Measurements from ENCODE around the gene SYF2. TPM values are rescaled to one million over a fixed set of nuclear protein-coding genes. Genes with fewer than 3 reads are reported as not detected.

The SYF2 gene
- total and polyA plus RNA-seq, 2 of the 13 experiments (the other 11 are each of a cell fraction or from before 2014, with no cell fraction given) = 17.8 to 34.1 TPM

DNA sequence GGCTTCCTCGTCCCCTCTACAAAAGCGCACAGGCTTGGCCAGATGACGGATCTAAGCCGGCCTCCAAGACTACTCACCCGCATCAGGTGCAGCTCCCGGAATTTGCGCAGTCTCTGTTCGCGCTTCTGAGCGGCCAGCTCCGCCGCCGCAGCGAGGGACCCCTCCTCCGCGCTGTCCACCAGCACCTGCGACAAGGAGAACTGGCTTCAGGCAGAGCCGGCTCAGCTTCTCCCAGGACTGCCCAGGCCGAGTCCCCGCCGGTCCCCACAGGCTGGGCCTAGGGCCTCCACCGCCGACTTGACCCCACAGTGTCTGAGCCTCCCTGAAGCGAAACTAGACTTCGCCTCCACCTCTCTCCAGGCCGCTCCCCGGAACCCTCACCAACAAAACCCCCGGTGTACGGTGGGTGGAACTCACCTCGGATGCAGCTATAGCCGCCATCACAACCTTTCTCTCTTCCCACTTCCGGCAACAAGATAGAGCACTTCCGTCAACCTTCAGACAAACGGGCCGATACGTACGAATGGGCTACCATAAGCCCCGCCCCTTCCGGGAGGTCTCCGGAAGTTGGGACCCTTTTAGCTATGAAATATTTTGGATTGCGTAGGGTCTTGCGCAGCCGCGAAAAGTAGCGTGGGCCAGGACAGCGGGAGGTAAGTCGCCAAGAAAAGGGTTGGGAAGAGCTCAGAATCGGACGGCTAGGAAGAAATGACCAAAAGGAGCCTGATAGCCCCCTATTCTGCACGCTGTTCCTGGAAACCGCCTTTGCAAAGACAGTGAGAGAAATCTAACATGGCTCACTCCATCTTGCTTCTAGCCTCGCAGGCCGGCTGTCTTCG lies at the start of gene SYF2 (continued):
- TF ChIP-seq, protein P1, sequence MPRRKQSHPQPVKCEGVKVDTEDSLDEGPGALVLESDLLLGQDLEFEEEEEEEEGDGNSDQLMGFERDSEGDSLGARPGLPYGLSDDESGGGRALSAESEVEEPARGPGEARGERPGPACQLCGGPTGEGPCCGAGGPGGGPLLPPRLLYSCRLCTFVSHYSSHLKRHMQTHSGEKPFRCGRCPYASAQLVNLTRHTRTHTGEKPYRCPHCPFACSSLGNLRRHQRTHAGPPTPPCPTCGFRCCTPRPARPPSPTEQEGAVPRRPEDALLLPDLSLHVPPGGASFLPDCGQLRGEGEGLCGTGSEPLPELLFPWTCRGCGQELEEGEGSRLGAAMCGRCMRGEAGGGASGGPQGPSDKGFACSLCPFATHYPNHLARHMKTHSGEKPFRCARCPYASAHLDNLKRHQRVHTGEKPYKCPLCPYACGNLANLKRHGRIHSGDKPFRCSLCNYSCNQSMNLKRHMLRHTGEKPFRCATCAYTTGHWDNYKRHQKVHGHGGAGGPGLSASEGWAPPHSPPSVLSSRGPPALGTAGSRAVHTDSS (CRISPR knock-in tag; conservative IDR thresholded peaks at IDR 0.05) = no peak
- TF ChIP-seq TRIM24 (CRISPR knock-in tag; IDR thresholded peaks at IDR 0.05) = no peak
- TF ChIP-seq MED13 (CRISPR knock-in tag; IDR thresholded peaks at IDR 0.05) = no peak
- no peak for TF ChIP-seq ZSCAN9 (CRISPR knock-in tag; IDR thresholded peaks at IDR 0.05; ENCODE audit: borderline replicate concordance)
- TF ChIP-seq IRF2 (CRISPR knock-in tag; IDR thresholded peaks at IDR 0.05) = peak; percentile 50
- TF ChIP-seq, protein P2, sequence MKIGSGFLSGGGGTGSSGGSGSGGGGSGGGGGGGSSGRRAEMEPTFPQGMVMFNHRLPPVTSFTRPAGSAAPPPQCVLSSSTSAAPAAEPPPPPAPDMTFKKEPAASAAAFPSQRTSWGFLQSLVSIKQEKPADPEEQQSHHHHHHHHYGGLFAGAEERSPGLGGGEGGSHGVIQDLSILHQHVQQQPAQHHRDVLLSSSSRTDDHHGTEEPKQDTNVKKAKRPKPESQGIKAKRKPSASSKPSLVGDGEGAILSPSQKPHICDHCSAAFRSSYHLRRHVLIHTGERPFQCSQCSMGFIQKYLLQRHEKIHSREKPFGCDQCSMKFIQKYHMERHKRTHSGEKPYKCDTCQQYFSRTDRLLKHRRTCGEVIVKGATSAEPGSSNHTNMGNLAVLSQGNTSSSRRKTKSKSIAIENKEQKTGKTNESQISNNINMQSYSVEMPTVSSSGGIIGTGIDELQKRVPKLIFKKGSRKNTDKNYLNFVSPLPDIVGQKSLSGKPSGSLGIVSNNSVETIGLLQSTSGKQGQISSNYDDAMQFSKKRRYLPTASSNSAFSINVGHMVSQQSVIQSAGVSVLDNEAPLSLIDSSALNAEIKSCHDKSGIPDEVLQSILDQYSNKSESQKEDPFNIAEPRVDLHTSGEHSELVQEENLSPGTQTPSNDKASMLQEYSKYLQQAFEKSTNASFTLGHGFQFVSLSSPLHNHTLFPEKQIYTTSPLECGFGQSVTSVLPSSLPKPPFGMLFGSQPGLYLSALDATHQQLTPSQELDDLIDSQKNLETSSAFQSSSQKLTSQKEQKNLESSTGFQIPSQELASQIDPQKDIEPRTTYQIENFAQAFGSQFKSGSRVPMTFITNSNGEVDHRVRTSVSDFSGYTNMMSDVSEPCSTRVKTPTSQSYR (CRISPR knock-in tag; IDR thresholded peaks at IDR 0.05; ENCODE audit: borderline replicate concordance) = no peak
- peak; percentile 84; the same call in 1 of the 2 replicates for TF ChIP-seq KMT2A (CRISPR knock-in tag; IDR thresholded peaks at IDR 0.05)
- TF ChIP-seq POGZ (CRISPR knock-in tag; IDR thresholded peaks at IDR 0.05) = no peak; the same call in 1 of the 2 replicates
- TF ChIP-seq, protein P3, sequence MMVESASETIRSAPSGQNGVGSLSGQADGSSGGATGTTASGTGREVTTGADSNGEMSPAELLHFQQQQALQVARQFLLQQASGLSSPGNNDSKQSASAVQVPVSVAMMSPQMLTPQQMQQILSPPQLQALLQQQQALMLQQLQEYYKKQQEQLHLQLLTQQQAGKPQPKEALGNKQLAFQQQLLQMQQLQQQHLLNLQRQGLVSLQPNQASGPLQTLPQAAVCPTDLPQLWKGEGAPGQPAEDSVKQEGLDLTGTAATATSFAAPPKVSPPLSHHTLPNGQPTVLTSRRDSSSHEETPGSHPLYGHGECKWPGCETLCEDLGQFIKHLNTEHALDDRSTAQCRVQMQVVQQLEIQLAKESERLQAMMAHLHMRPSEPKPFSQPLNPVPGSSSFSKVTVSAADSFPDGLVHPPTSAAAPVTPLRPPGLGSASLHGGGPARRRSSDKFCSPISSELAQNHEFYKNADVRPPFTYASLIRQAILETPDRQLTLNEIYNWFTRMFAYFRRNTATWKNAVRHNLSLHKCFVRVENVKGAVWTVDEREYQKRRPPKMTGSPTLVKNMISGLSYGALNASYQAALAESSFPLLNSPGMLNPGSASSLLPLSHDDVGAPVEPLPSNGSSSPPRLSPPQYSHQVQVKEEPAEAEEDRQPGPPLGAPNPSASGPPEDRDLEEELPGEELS (CRISPR knock-in tag; IDR thresholded peaks at IDR 0.05) = peak; percentile 41; the same call in 1 of the 2 replicates
- TF ChIP-seq ZC3H4 (CRISPR knock-in tag; IDR thresholded peaks at IDR 0.05; ENCODE audit: borderline replicate concordance) = no peak
- TF ChIP-seq, protein P4, sequence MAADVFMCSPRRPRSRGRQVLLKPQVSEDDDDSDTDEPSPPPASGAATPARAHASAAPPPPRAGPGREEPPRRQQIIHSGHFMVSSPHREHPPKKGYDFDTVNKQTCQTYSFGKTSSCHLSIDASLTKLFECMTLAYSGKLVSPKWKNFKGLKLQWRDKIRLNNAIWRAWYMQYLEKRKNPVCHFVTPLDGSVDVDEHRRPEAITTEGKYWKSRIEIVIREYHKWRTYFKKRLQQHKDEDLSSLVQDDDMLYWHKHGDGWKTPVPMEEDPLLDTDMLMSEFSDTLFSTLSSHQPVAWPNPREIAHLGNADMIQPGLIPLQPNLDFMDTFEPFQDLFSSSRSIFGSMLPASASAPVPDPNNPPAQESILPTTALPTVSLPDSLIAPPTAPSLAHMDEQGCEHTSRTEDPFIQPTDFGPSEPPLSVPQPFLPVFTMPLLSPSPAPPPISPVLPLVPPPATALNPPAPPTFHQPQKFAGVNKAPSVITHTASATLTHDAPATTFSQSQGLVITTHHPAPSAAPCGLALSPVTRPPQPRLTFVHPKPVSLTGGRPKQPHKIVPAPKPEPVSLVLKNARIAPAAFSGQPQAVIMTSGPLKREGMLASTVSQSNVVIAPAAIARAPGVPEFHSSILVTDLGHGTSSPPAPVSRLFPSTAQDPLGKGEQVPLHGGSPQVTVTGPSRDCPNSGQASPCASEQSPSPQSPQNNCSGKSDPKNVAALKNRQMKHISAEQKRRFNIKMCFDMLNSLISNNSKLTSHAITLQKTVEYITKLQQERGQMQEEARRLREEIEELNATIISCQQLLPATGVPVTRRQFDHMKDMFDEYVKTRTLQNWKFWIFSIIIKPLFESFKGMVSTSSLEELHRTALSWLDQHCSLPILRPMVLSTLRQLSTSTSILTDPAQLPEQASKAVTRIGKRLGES (CRISPR knock-in tag; IDR thresholded peaks at IDR 0.05; ENCODE audit: borderline replicate concordance) = no peak

All from HepG2 (cell line).